Peyer's patch (tissue), 4 donors: ENCODE measurements around the gene IFNL1.

Source experiments
- POLR2A ChIP-seq, 2 donors: fragments of 450-650 bp; IDR thresholded peaks; one replicate each; pipeline ENCODE4 v1.5.1; 2017; ENCODE audit warnings: antibody characterized with exemption in 2 of 2, mild to moderate bottlenecking in 2 of 2, moderate library complexity in 2 of 2
- TF ChIP-seq, protein P1 (sequence below), 6 experiments: fragments of 450-650 bp in 4 of 6; fragments of 200-600 bp in 2 of 6; sonication (generic) in 1 of 6; IDR thresholded peaks; one replicate each; pipeline ENCODE4 v1.5.1; 2017 to 2019; ENCODE audit warnings: antibody characterized with exemption in 6 of 6, mild to moderate bottlenecking in 3 of 6, moderate library complexity in 1 of 6

- no peak for TF ChIP-seq POLR2A (IDR thresholded peaks at IDR 0.05)
- TF ChIP-seq, protein P1, sequence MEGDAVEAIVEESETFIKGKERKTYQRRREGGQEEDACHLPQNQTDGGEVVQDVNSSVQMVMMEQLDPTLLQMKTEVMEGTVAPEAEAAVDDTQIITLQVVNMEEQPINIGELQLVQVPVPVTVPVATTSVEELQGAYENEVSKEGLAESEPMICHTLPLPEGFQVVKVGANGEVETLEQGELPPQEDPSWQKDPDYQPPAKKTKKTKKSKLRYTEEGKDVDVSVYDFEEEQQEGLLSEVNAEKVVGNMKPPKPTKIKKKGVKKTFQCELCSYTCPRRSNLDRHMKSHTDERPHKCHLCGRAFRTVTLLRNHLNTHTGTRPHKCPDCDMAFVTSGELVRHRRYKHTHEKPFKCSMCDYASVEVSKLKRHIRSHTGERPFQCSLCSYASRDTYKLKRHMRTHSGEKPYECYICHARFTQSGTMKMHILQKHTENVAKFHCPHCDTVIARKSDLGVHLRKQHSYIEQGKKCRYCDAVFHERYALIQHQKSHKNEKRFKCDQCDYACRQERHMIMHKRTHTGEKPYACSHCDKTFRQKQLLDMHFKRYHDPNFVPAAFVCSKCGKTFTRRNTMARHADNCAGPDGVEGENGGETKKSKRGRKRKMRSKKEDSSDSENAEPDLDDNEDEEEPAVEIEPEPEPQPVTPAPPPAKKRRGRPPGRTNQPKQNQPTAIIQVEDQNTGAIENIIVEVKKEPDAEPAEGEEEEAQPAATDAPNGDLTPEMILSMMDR (IDR thresholded peaks at IDR 0.05), result no peak
These were observed 46.6 kb downstream of the IFNL1 start for GRCh38 chr19:39342647-39343305.
